ENCODE results near the gene TRIM14. TPM values are rescaled to one million over a fixed set of nuclear protein-coding genes. Genes with fewer than 3 reads are reported as not detected.

TRIM14 gene
- total RNA-seq, 1 experiment from 2014 or later: 34.5 TPM

GRCh38 chr9:98040212-98040611 lies 78.8 kb downstream of the TRIM14 start:
- H3K4me3 ChIP-seq (ENCODE audit: low read depth, low read length): no peak overlapping the region
- DNase-seq: no peak
- no peaks in the 10 kb centered on the region for H3K36me3 Mint-ChIP-seq (ENCODE audit: insufficient read depth, unreplicated experiment)
- no TSS peak for BruUV-seq (replicated peaks)
- no peaks in the 10 kb centered on the region for H3K9me3 Mint-ChIP-seq (ENCODE audit: unreplicated experiment)
- H3K27me3 Mint-ChIP-seq (ENCODE audit: insufficient read depth, unreplicated experiment): peaks cover 4% of the 10 kb centered on the region
- H3K4me1 Mint-ChIP-seq (ENCODE audit: low read depth, unreplicated experiment): no peaks in the 10 kb centered on the region
- H3K27ac Mint-ChIP-seq (ENCODE audit: unreplicated experiment): no peak overlapping the region
- no peaks in the 10 kb centered on the region for H3K36me3 ChIP-seq (ENCODE audit: control insufficient read depth, insufficient read depth, low read length)
- H3K9me3 ChIP-seq: no peaks in the 10 kb centered on the region
- ChIA-PET POLR2A (no interaction called here), CTCF (no interaction called here)
- H3K4me1 ChIP-seq: no peaks in the 10 kb centered on the region
- H3K4me3 Mint-ChIP-seq (ENCODE audit: unreplicated experiment): no peak overlapping the region
- H3K27me3 ChIP-seq (replicated peaks; ENCODE audit: control insufficient read depth, insufficient read depth, low read length): no peaks in the 10 kb centered on the region
- intact Hi-C loops (cut with micrococcal nuclease; ENCODE audit: unreplicated experiment): no loop called here
- no peak for TF ChIP-seq CTCF (IDR thresholded peaks at IDR 0.05; ENCODE audit: insufficient read depth in 1 of 2, low read depth in 1 of 2, low read length in 1 of 2, severe bottlenecking in 1 of 2, unreplicated experiment in 1 of 2)

- no peaks in the 10 kb centered on the region for H3K27me3 ChIP-seq (replicated peaks; ENCODE audit: control insufficient read depth, insufficient read depth, low read length)
- Mint-ChIP-seq H3K27me3 (ENCODE audit: insufficient read depth, unreplicated experiment) (peaks cover 6% of the 10 kb centered on the region), H3K27ac (ENCODE audit: unreplicated experiment) (no peak overlapping the region), H3K4me3 (ENCODE audit: unreplicated experiment) (no peak overlapping the region), H3K4me1 (ENCODE audit: low read depth, unreplicated experiment) (no peaks in the 10 kb centered on the region), H3K36me3 (ENCODE audit: insufficient read depth, unreplicated experiment) (no peaks in the 10 kb centered on the region), H3K9me3 (ENCODE audit: unreplicated experiment) (no peaks in the 10 kb centered on the region)
- CTCF ChIA-PET: no interaction called here
- H3K9me3 ChIP-seq: no peaks in the 10 kb centered on the region
- no peak for DNase-seq
- no peaks in the 10 kb centered on the region for H3K36me3 ChIP-seq (ENCODE audit: control insufficient read depth, insufficient read depth, low read length)
- no peak for TF ChIP-seq CTCF (IDR thresholded peaks at IDR 0.05; ENCODE audit: insufficient read depth in 1 of 2, low read depth in 1 of 2, low read length in 1 of 2, severe bottlenecking in 1 of 2, unreplicated experiment in 1 of 2)
- no peaks in the 10 kb centered on the region for H3K4me1 ChIP-seq
- intact Hi-C loops (cut with micrococcal nuclease; ENCODE audit: unreplicated experiment): no loop called here
- H3K4me3 ChIP-seq (ENCODE audit: low read depth, low read length): no peak overlapping the region
- no TSS peak for BruUV-seq (replicated peaks)
- POLR2A ChIA-PET: no interaction called here
Observed at GRCh38 chr9:98039607-98040017, 79.4 kb downstream of the TRIM14 start.

GRCh38 chr9:98038958-98039357 lies 80.1 kb downstream of the TRIM14 start:
- CTCF ChIA-PET: no interaction called here
- no peak for TF ChIP-seq CTCF (IDR thresholded peaks at IDR 0.05; ENCODE audit: insufficient read depth in 1 of 2, low read depth in 1 of 2, low read length in 1 of 2, severe bottlenecking in 1 of 2, unreplicated experiment in 1 of 2)

More at GRCh38 chr9:98038958-98039357, 80.1 kb downstream of the TRIM14 start:
- Mint-ChIP-seq H3K27ac (ENCODE audit: unreplicated experiment) (no peak overlapping the region), H3K9me3 (ENCODE audit: unreplicated experiment) (no peaks in the 10 kb centered on the region), H3K4me1 (ENCODE audit: low read depth, unreplicated experiment) (no peaks in the 10 kb centered on the region), H3K27me3 (ENCODE audit: insufficient read depth, unreplicated experiment) (peaks cover 6% of the 10 kb centered on the region), H3K36me3 (ENCODE audit: insufficient read depth, unreplicated experiment) (no peaks in the 10 kb centered on the region), H3K4me3 (ENCODE audit: unreplicated experiment) (no peak overlapping the region)
- no peaks in the 10 kb centered on the region for H3K27me3 ChIP-seq (replicated peaks; ENCODE audit: control insufficient read depth, insufficient read depth, low read length)
- POLR2A ChIA-PET: no interaction called here
- H3K4me3 ChIP-seq (ENCODE audit: low read depth, low read length): no peak overlapping the region
- DNase-seq: no peak
- no peaks in the 10 kb centered on the region for H3K36me3 ChIP-seq (ENCODE audit: control insufficient read depth, insufficient read depth, low read length)
- H3K4me1 ChIP-seq: no peaks in the 10 kb centered on the region
- intact Hi-C loops (cut with micrococcal nuclease; ENCODE audit: unreplicated experiment): no loop called here
- BruUV-seq (replicated peaks): no TSS peak
- H3K9me3 ChIP-seq: no peaks in the 10 kb centered on the region

All from Caco-2 (cell line).